ENCODE measurements around the gene OXNAD1. TPM values are rescaled to one million over a fixed set of nuclear protein-coding genes. Genes with fewer than 3 reads are reported as not detected.

OXNAD1 gene
- total and polyA plus RNA-seq, 10 of the 15 experiments (the other 5 are each of a cell fraction or from before 2014, with no cell fraction given) = 5.6 to 27.8 (median 16.2) TPM

DNA sequence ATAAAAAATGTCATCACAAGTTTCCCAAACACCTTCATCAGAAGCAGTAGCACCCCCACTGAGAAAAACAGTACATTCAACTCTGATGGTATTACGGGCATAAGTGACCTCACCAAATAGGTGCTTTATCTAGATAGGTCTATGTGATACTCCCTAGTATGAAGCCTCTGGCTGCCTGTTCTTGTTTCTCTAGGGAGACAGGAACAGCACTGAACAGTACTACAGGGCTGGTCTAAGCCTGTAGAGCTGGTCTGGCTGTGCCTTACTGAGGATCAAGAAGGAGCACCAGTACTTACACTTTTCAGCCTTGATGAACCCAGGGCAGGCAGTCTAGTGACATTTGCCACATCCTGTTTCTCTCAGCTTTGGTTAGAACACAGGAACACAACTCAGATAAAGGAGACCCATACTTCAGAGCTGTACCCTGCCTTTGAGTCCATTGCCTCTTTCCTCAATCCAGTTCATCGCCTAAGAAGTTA lies 35.9 kb downstream of the OXNAD1 start (continued):
- TF ChIP-seq CHD1 (IDR thresholded peaks at IDR 0.05; ENCODE audit: low read depth, low read length) = no peak
- TF ChIP-seq ZNF274 (IDR thresholded peaks at IDR 0.05; ENCODE audit: insufficient read depth, insufficient read length) = no peak

- no TSS peak for BruUV-seq (replicated peaks)
- Histone ChIP-seq H3K79me2 (ENCODE audit: control insufficient read depth, insufficient read depth, low read length) (no peaks in the 10 kb centered on the region), H3K4me1 (ENCODE audit: control insufficient read depth, insufficient read depth, low read length) (peaks cover 20% of the 10 kb centered on the region), H3K9me3 (replicated peaks; ENCODE audit: control insufficient read depth, insufficient read depth, low read length) (no peaks in the 10 kb centered on the region; the same call in 2 of the 3 replicates), H3K27ac (ENCODE audit: control insufficient read depth, insufficient read depth) (0 out of 2 replicates have a peak overlapping the region, but pooled peaks have one; percentile 33), H3K9ac (ENCODE audit: control insufficient read depth, insufficient read depth, low read length) (no peak overlapping the region), H3K4me3 (no peak overlapping the region), H2AFZ (ENCODE audit: control insufficient read depth, low read depth, low read length) (no peak overlapping the region), H3K4me2 (ENCODE audit: control insufficient read depth, insufficient read depth) (no peak overlapping the region), H4K20me1 (ENCODE audit: control insufficient read depth, insufficient read depth) (no peaks in the 10 kb centered on the region), H3K27me3 (replicated peaks in 1 of 2; ENCODE audit: control insufficient read depth in 2 of 2, insufficient read depth in 2 of 2, low read length in 1 of 2) (no peaks in the 10 kb centered on the region), H3K36me3 (ENCODE audit: control insufficient read depth in 2 of 2, insufficient read depth in 2 of 2, low read length in 1 of 2) (peaks cover 3 to 4% of the 10 kb centered on the region in 2 experiments; a peak in 3 of 4 replicates)
- no peak for FAIRE-seq
- WGBS (ENCODE audit: insufficient coverage, insufficient replicate concordance, low lambda C conversion rate, missing lambda C conversion rate) = 77% methylated on average over 6 of the region's 6 CpGs
- TF ChIP-seq PML (IDR thresholded peaks at IDR 0.05; ENCODE audit: low read length) (0 out of 2 replicates have a peak, but pooled peaks have one; percentile 12), NBN (IDR thresholded peaks at IDR 0.05) (no peak), DPF2 (IDR thresholded peaks at IDR 0.05) (no peak)
- RAD21 ChIA-PET (ENCODE audit: unreplicated experiment) = interaction anchor here (0.7 to 3.3 kb wide), 7 partner anchors 11 to 220 kb away, joined by 3 to 26 read pairs (median 5); no protein-coding TSS in a partner anchor
- no peak for DNase-seq (ENCODE audit: low read depth, low spot score)
- POLR2A ChIA-PET = interaction anchor here (0.6 to 1.5 kb wide), 3 partner anchors 37 to 249 kb away, joined by 3 read pairs; partner anchors contain the start of genes DPH3 and OXNAD1
- intact Hi-C loops (cut with micrococcal nuclease; ENCODE audit: unreplicated experiment) = no loop called here
- no peak for ATAC-seq
- in situ Hi-C loops (cut with MboI) = no loop called here
- CTCF ChIA-PET = interaction anchor here (0.9 to 6.3 kb wide), 4 partner anchors 10 to 220 kb away, joined by 3 to 45 read pairs (median 4); no protein-coding TSS in a partner anchor
- SMC1A ChIA-PET (ENCODE audit: uncharacterized antibody, unreplicated experiment) = interaction anchor here (0.9 to 3.1 kb wide), 14 partner anchors 11 to 249 kb away, joined by 3 to 19 read pairs (median 6); no protein-coding TSS in a partner anchor
These were observed 36.5 kb downstream of the OXNAD1 start for GRCh38 chr3:16301507-16301906.
